MM.1S (cell line): ENCODE data around the gene GNPDA1.
A peak's percentile ranks its signal among the peaks of the same experiment; 100 is the strongest.

Experiments used
- DNase-seq: peaks from one replicate; pipeline ENCODE4 v3.0.0-alpha.2; 2015
- H2AFZ ChIP-seq: fragments of 300-600 bp; sonication (generic); 2 replicates; pipeline ENCODE4 v1.6.0; 2016; ENCODE audit warnings: antibody characterized with exemption, low read length
- H3F3A ChIP-seq: fragments of 300-600 bp; sonication (generic); 2 replicates; pipeline ENCODE4 v1.6.1; 2016; ENCODE audit warnings: mild to moderate bottlenecking, antibody characterized with exemption, low read length, moderate library complexity, mixed read lengths; ENCODE audit not compliant: insufficient read depth
- H3K27ac ChIP-seq: fragments of 300-600 bp; sonication (generic); 2 replicates; pipeline ENCODE4 v1.5.1; 2016; ENCODE audit warnings: mild to moderate bottlenecking, low read length
- H3K27me3 ChIP-seq: fragments of 300-600 bp; sonication (generic); replicated peaks from 2 replicates; pipeline ENCODE4 v1.6.0; 2016; ENCODE audit warnings: low read length; ENCODE audit not compliant: insufficient read depth
- H3K36me3 ChIP-seq: fragments of 300-600 bp; sonication (generic); replicated peaks from 2 replicates; pipeline ENCODE4 v1.6.1; 2016; ENCODE audit warnings: mild to moderate bottlenecking, low read length, mixed read lengths; ENCODE audit not compliant: insufficient read depth
- H3K4me1 ChIP-seq: fragments of 300-600 bp; sonication (generic); 2 replicates; pipeline ENCODE4 v1.6.1; 2016; ENCODE audit warnings: low read length, mixed read lengths
- H3K4me2 ChIP-seq: fragments of 300-600 bp; sonication (generic); 2 replicates; pipeline ENCODE4 v1.6.0; 2016; ENCODE audit warnings: low read depth, low read length
- H3K4me3 ChIP-seq: fragments of 300-600 bp; sonication (generic); 2 replicates; pipeline ENCODE4 v1.5.1; 2016; ENCODE audit warnings: low read length, mixed read lengths
- H3K79me2 ChIP-seq: fragments of 300-600 bp; sonication (generic); 2 replicates; pipeline ENCODE4 v1.6.1; 2016; ENCODE audit warnings: mixed run types, low read length, mixed read lengths
- H3K9ac ChIP-seq: fragments of 300-600 bp; sonication (generic); 2 replicates; pipeline ENCODE4 v1.6.1; 2016; ENCODE audit warnings: low read length, mixed read lengths
- H3K9me2 ChIP-seq: fragments of 300-600 bp; sonication (generic); replicated peaks from 2 replicates; pipeline ENCODE4 v1.6.1; 2016; ENCODE audit warnings: mild to moderate bottlenecking, low read length, mixed read lengths; ENCODE audit not compliant: insufficient read depth
- H3K9me3 ChIP-seq: fragments of 300-600 bp; sonication (generic); replicated peaks from 2 replicates; pipeline ENCODE4 v1.6.1; 2016; ENCODE audit warnings: mild to moderate bottlenecking, low read length, mixed read lengths; ENCODE audit not compliant: insufficient read depth
- H4K20me1 ChIP-seq: fragments of 300-600 bp; sonication (generic); 2 replicates; pipeline ENCODE4 v1.6.1; 2016; ENCODE audit warnings: mild to moderate bottlenecking, low read length, moderate library complexity, mixed read lengths; ENCODE audit not compliant: insufficient read depth
- CTCF ChIP-seq: fragments of 300-600 bp; sonication (generic); IDR thresholded peaks from 2 replicates; pipeline ENCODE4 v1.5.1; 2016; ENCODE audit warnings: antibody characterized with exemption, low read length, mixed read lengths
- EZH2 ChIP-seq: fragments of 300-600 bp; sonication (generic); optimal IDR thresholded peaks from 2 replicates; pipeline ENCODE3; 2017; ENCODE audit warnings: low read depth, mild to moderate bottlenecking, antibody characterized with exemption, low read length, mixed read lengths
- EZH2phosphoT487 ChIP-seq: fragments of 300-600 bp; sonication (generic); IDR thresholded peaks from 2 replicates; pipeline ENCODE4 v1.6.1; 2018; ENCODE audit warnings: antibody characterized with exemption, low read length

Gene GNPDA1

GRCh38 chr5:142000704-142001484, 11.9 kb downstream of the GNPDA1 start:
- no peak for TF ChIP-seq EZH2phosphoT487
- peak; percentile 29 for TF ChIP-seq CTCF
- no peak for TF ChIP-seq EZH2
- H3K4me2 ChIP-seq = no peak overlapping the region

GRCh38 chr5:142000173-142000572, 12.7 kb downstream of the GNPDA1 start:
- Histone ChIP-seq H3K27ac (no peak overlapping the region), H3K4me3 (no peak overlapping the region), H3K9me2 (no peaks in the 10 kb centered on the region), H3K4me2 (no peak overlapping the region), H4K20me1 (no peaks in the 10 kb centered on the region), H3K27me3 (no peaks in the 10 kb centered on the region), H2AFZ (no peak overlapping the region), H3K79me2 (peaks cover 13% of the 10 kb centered on the region; the same call in 1 of the 2 replicates), H3F3A (peaks cover 19% of the 10 kb centered on the region), H3K9ac (no peak overlapping the region), H3K9me3 (no peaks in the 10 kb centered on the region), H3K36me3 (peaks cover 15% of the 10 kb centered on the region; the same call in 1 of the 2 replicates), H3K4me1 (no peaks in the 10 kb centered on the region)
- no peak for TF ChIP-seq EZH2
- TF ChIP-seq CTCF = no peak
- no peak for TF ChIP-seq EZH2phosphoT487
- no peak for DNase-seq

More at GRCh38 chr5:142000704-142001484, 11.9 kb downstream of the GNPDA1 start:
- Histone ChIP-seq H3K27ac (no peak overlapping the region), H3K9me2 (no peaks in the 10 kb centered on the region), H3K36me3 (peaks cover 15% of the 10 kb centered on the region; the same call in 1 of the 2 replicates), H3F3A (peaks cover 19% of the 10 kb centered on the region), H3K4me1 (peaks cover under 1% of the 10 kb centered on the region; the same call in 1 of the 2 replicates), H3K4me3 (no peak overlapping the region), H4K20me1 (no peaks in the 10 kb centered on the region), H2AFZ (no peak overlapping the region), H3K79me2 (peaks cover 18% of the 10 kb centered on the region), H3K27me3 (no peaks in the 10 kb centered on the region), H3K9me3 (no peaks in the 10 kb centered on the region), H3K9ac (no peak overlapping the region)
- no peak for DNase-seq

DNA sequence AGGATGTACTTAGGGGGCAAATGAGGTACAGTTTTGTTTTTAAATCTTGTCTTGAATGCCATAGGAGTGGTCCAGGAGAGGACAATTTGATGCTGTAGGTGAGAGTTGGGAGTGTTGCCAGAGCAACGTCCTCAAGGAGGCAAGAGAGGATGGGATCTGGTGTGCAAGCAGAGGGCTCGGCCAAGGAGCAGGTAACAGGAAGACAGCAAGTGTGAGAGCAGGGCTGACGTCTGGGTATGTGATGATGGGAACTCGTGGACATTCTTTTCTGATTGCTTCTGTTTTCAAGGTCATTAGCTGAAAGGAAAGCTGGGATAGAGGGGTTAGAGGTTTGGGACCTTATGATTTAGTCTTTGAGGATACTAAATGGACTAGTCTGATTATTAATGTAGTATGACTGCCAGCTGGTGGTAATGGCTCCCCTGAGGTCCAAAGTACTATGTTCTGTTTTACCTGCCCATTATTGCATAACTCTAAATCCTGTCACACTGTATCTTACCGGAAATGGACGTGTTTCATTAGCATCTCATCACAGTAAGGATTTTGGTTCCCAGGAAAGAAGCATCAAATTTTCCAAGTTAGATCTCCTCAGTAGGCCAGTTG, 15.4 kb downstream of the GNPDA1 start:
- Histone ChIP-seq H3K4me2 (no peak overlapping the region), H2AFZ (no peak overlapping the region), H3K27me3 (no peaks in the 10 kb centered on the region), H3K9me3 (no peaks in the 10 kb centered on the region), H3F3A (peaks cover 19% of the 10 kb centered on the region), H3K4me1 (0 out of 2 replicates have a peak, but pooled peaks cover 2% of the 10 kb centered on the region), H3K36me3 (peaks cover 6% of the 10 kb centered on the region; the same call in 1 of the 2 replicates), H3K27ac (no peak overlapping the region), H3K4me3 (no peak overlapping the region), H3K79me2 (no peaks in the 10 kb centered on the region), H4K20me1 (no peaks in the 10 kb centered on the region), H3K9ac (no peak overlapping the region), H3K9me2 (no peaks in the 10 kb centered on the region)
- TF ChIP-seq EZH2phosphoT487 = no peak
- TF ChIP-seq CTCF = no peak
- TF ChIP-seq EZH2 = no peak
- DNase-seq = no peak
